SK-N-MC (cell line): ENCODE results near the gene RLF.

Experiments
- DNase-seq: peaks from one replicate; pipeline ENCODE4 v3.0.0-alpha.2; 2011; ENCODE audit warnings: low read depth, low spot score
- H3K27ac ChIP-seq: fragments of 200-600 bp; sonication (generic); 2 replicates; pipeline ENCODE4 v1.5.1; 2016; ENCODE audit warnings: mixed run types
- H3K36me3 ChIP-seq: fragments of 200-600 bp; sonication (generic); 2 replicates; pipeline ENCODE4 v1.6.1; 2017; ENCODE audit warnings: antibody characterized with exemption, low read length, mixed read lengths; ENCODE audit not compliant: insufficient read depth
- H3K4me3 ChIP-seq: fragments of 200-600 bp; sonication (generic); 2 replicates; pipeline ENCODE4 v1.5.1; 2016
- H3K9ac ChIP-seq: fragments of 200-600 bp; sonication (generic); 2 replicates; pipeline ENCODE4 v1.8.0; 2017; ENCODE audit warnings: mixed run types, mixed read lengths; ENCODE audit not compliant: insufficient read length
- H3K9me3 ChIP-seq: fragments of 200-600 bp; sonication (generic); 2 replicates; pipeline ENCODE4 v1.6.1; 2017; ENCODE audit warnings: low read depth, mild to moderate bottlenecking, antibody characterized with exemption, low read length, moderate library complexity, mixed read lengths
- EZH2 ChIP-seq: fragments of 200-600 bp; sonication (generic); IDR thresholded peaks from one replicate; pipeline ENCODE4 v1.6.1; 2017; ENCODE audit warnings: antibody characterized with exemption
- FOXP2 ChIP-seq: optimal IDR thresholded peaks from 2 replicates; pipeline ENCODE3; 2011; ENCODE audit warnings: mild to moderate bottlenecking, moderate library complexity; ENCODE audit not compliant: insufficient read depth; ENCODE audit errors: extremely low read length, control extremely low read depth
- POLR2AphosphoS5 ChIP-seq: IDR thresholded peaks from 2 replicates; pipeline ENCODE4 v1.6.1; 2012; ENCODE audit warnings: mild to moderate bottlenecking, low read depth, low read length, borderline replicate concordance

Gene RLF

GRCh38 chr1:40239626-40240025 lies 78.4 kb downstream of the RLF start:
- TF ChIP-seq EZH2, result no peak
- TF ChIP-seq POLR2AphosphoS5, result no peak
- TF ChIP-seq FOXP2, result no peak
- Histone ChIP-seq H3K9me3 (no peaks in the 10 kb centered on the region), H3K4me3 (no peak overlapping the region), H3K9ac (no peak overlapping the region), H3K36me3 (peaks cover 36% of the 10 kb centered on the region), H3K27ac (no peak overlapping the region)
- no peak for DNase-seq

- peaks cover 32% of the 10 kb centered on the region for H3K36me3 ChIP-seq
- no peaks in the 10 kb centered on the region for H3K9me3 ChIP-seq
- DNase-seq, result no peak
- H3K9ac ChIP-seq, result no peak overlapping the region
- H3K27ac ChIP-seq, result no peak overlapping the region
- TF ChIP-seq FOXP2 (no peak), EZH2 (no peak), POLR2AphosphoS5 (no peak)
- no peak overlapping the region for H3K4me3 ChIP-seq
Observed at GRCh38 chr1:40240390-40240789, 79.2 kb downstream of the RLF start.

GRCh38 chr1:40241362-40241761 lies 80.2 kb downstream of the RLF start:
- peaks cover 23% of the 10 kb centered on the region for H3K36me3 ChIP-seq
- no peak overlapping the region for H3K9ac ChIP-seq
- no peaks in the 10 kb centered on the region for H3K9me3 ChIP-seq
- H3K4me3 ChIP-seq, result no peak overlapping the region
- H3K27ac ChIP-seq, result no peak overlapping the region
- DNase-seq, result no peak
- TF ChIP-seq FOXP2 (no peak), POLR2AphosphoS5 (no peak), EZH2 (no peak)

GRCh38 chr1:40243351-40243750 lies 82.2 kb downstream of the RLF start:
- TF ChIP-seq FOXP2 (no peak), POLR2AphosphoS5 (no peak), EZH2 (no peak)
- no peak for DNase-seq
- Histone ChIP-seq H3K4me3 (no peak overlapping the region), H3K9me3 (no peaks in the 10 kb centered on the region), H3K27ac (no peak overlapping the region), H3K9ac (no peak overlapping the region), H3K36me3 (peaks cover 3% of the 10 kb centered on the region)

GRCh38 chr1:40244138-40244744 lies 83.1 kb downstream of the RLF start:
- DNase-seq, result no peak
- H3K9ac ChIP-seq, result no peak overlapping the region
- no peaks in the 10 kb centered on the region; the same call in 1 of the 2 replicates for H3K36me3 ChIP-seq
- no peak overlapping the region for H3K4me3 ChIP-seq
- TF ChIP-seq FOXP2 (no peak), POLR2AphosphoS5 (no peak), EZH2 (no peak)
- H3K27ac ChIP-seq, result no peak overlapping the region
- no peaks in the 10 kb centered on the region for H3K9me3 ChIP-seq

- Histone ChIP-seq H3K36me3 (no peaks in the 10 kb centered on the region), H3K4me3 (no peak overlapping the region), H3K27ac (no peak overlapping the region), H3K9me3 (no peaks in the 10 kb centered on the region), H3K9ac (no peak overlapping the region)
- TF ChIP-seq EZH2 (no peak), FOXP2 (no peak), POLR2AphosphoS5 (no peak)
- no peak for DNase-seq
Observed at GRCh38 chr1:40245686-40246085, 84.5 kb downstream of the RLF start.

GRCh38 chr1:40247655-40248054 lies 86.5 kb downstream of the RLF start, which contains the start of gene TMCO2:
TMCO2 (plus strand) TSS chr1:40247937; CDS start chr1:40247994, 57 bp downstream.
- Histone ChIP-seq H3K36me3 (no peaks in the 10 kb centered on the region), H3K4me3 (no peak within 1 kb of the TSS), H3K9me3 (no peaks in the 10 kb centered on the region), H3K9ac (no peak within 1 kb of the TSS), H3K27ac (no peak within 1 kb of the TSS)
- TF ChIP-seq EZH2 (no peak), FOXP2 (no peak), POLR2AphosphoS5 (no peak)
- DNase-seq, result no peak

GRCh38 chr1:40248412-40248811 lies 87.2 kb downstream of the RLF start:
- H3K36me3 ChIP-seq, result no peaks in the 10 kb centered on the region
- H3K9ac ChIP-seq, result no peak overlapping the region
- TF ChIP-seq EZH2 (no peak), POLR2AphosphoS5 (no peak), FOXP2 (no peak)
- H3K9me3 ChIP-seq, result no peaks in the 10 kb centered on the region
- H3K27ac ChIP-seq, result no peak overlapping the region
- H3K4me3 ChIP-seq, result no peak overlapping the region
- DNase-seq, result no peak

GRCh38 chr1:40251456-40251855 lies 90.3 kb downstream of the RLF start:
- no peaks in the 10 kb centered on the region for H3K36me3 ChIP-seq
- no peak for TF ChIP-seq POLR2AphosphoS5
- TF ChIP-seq FOXP2, result no peak
- no peak for TF ChIP-seq EZH2

More at GRCh38 chr1:40251456-40251855, 90.3 kb downstream of the RLF start:
- H3K27ac ChIP-seq, result no peak overlapping the region
- H3K9me3 ChIP-seq, result no peaks in the 10 kb centered on the region
- DNase-seq, result no peak
- no peak overlapping the region for H3K9ac ChIP-seq
- no peak overlapping the region for H3K4me3 ChIP-seq
